Measurements from ENCODE around the gene CDH13. TPM values are rescaled to one million over a fixed set of nuclear protein-coding genes. Genes with fewer than 3 reads are reported as not detected.

The CDH13 gene
- total RNA-seq, 4 donors from 2014 or later = 5.8 to 36.7 (median 20.4) TPM

GRCh38 chr16:83374979-83375378, 748.2 kb downstream of the CDH13 start:
- Histone ChIP-seq H3K27me3 (no peaks in the 10 kb centered on the region), H3K27ac (no peak overlapping the region), H3K36me3 (no peaks in the 10 kb centered on the region), H3K4me3 (no peak overlapping the region), H3K4me1 (no peaks in the 10 kb centered on the region), H3K9me3 (no peaks in the 10 kb centered on the region)
- TF ChIP-seq POLR2A (IDR thresholded peaks at IDR 0.05) = no peak
- TF ChIP-seq CTCF (IDR thresholded peaks at IDR 0.05 in 4 of 5, conservative IDR thresholded peaks at IDR 0.05 in 1 of 5) = no peak
- ATAC-seq = no peak
- intact Hi-C loops (cut with DNase I; ENCODE audit: low total_unique reads) (no loop called here), in situ Hi-C loops (cut with MboI; ENCODE audit: low sequenced_read_pairs in 4 of 4) (no loop called here)
- DNase-seq = no peak

GRCh38 chr16:83389751-83390150, 763.0 kb downstream of the CDH13 start:
- Histone ChIP-seq H3K4me1 (peaks cover 0 to 5% of the 10 kb centered on the region in 2 donors), H3K27ac (no peak overlapping the region), H3K27me3 (no peaks in the 10 kb centered on the region), H3K4me3 (no peak overlapping the region), H3K9me3 (no peaks in the 10 kb centered on the region), H3K36me3 (no peaks in the 10 kb centered on the region)
- no peak for DNase-seq
- no peak for TF ChIP-seq CTCF (IDR thresholded peaks at IDR 0.05 in 4 of 5, conservative IDR thresholded peaks at IDR 0.05 in 1 of 5)
- intact Hi-C loops (cut with DNase I; ENCODE audit: low total_unique reads) (no loop called here), in situ Hi-C loops (cut with MboI; ENCODE audit: low sequenced_read_pairs in 4 of 4) (no loop called here)
- ATAC-seq = no peak

- in situ Hi-C loops (cut with MboI; ENCODE audit: low sequenced_read_pairs in 4 of 4) (no loop called here), intact Hi-C loops (cut with DNase I; ENCODE audit: low total_unique reads) (no loop called here)
- H3K4me1 ChIP-seq = peaks cover 0 to 5% of the 10 kb centered on the region in 2 donors
- no peak overlapping the region for H3K27ac ChIP-seq
- no peak overlapping the region for H3K4me3 ChIP-seq
- TF ChIP-seq CTCF (IDR thresholded peaks at IDR 0.05 in 4 of 5, conservative IDR thresholded peaks at IDR 0.05 in 1 of 5) = no peak
- TF ChIP-seq POLR2A (IDR thresholded peaks at IDR 0.05) = no peak
- DNase-seq (no peak), ATAC-seq (no peak)
- H3K9me3 ChIP-seq = no peaks in the 10 kb centered on the region
- H3K27me3 ChIP-seq = no peaks in the 10 kb centered on the region
- no peaks in the 10 kb centered on the region for H3K36me3 ChIP-seq
Observed at GRCh38 chr16:83390759-83391158, 764.0 kb downstream of the CDH13 start.

GRCh38 chr16:83392743-83393142, 766.0 kb downstream of the CDH13 start:
- no peak for ATAC-seq
- DNase-seq = no peak
- no peak for TF ChIP-seq CTCF (IDR thresholded peaks at IDR 0.05 in 4 of 5, conservative IDR thresholded peaks at IDR 0.05 in 1 of 5)
- TF ChIP-seq POLR2A (IDR thresholded peaks at IDR 0.05) = no peak
- no peaks in the 10 kb centered on the region for H3K27me3 ChIP-seq
- peaks cover 0 to 12% of the 10 kb centered on the region in 2 donors for H3K4me1 ChIP-seq
- in situ Hi-C loops (cut with MboI; ENCODE audit: low sequenced_read_pairs in 4 of 4) = no loop called here
- intact Hi-C loops (cut with DNase I; ENCODE audit: low total_unique reads) = no loop called here
- no peaks in the 10 kb centered on the region for H3K36me3 ChIP-seq
- no peak overlapping the region for H3K27ac ChIP-seq
- no peak overlapping the region for H3K4me3 ChIP-seq
- H3K9me3 ChIP-seq = no peaks in the 10 kb centered on the region
